ENCODE data around the gene ABTB2. TPM values are rescaled to one million over a fixed set of nuclear protein-coding genes. Genes with fewer than 3 reads are reported as not detected.

ABTB2 gene
- total and polyA plus RNA-seq, 10 of the 15 experiments (the other 5 are each of a cell fraction or from before 2014, with no cell fraction given), result 0.13 to 2.1 (median 0.72) TPM

DNA sequence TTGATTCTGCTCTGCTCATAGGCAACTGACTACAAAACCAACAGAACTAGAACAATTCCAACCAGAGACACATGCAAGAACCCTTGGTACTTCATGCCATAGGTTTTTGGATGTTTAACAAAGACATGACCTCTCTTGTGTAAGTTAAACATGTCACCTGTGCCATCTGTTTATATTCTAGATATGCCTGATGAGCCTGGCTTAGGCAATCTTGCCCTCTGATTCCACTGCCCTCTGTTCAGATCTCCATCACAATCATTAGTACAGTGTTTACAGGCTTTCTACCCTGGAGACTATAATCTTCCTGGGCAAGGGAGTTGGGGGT, 40.8 kb downstream of the ABTB2 start:
- FAIRE-seq, result no peak
- TF ChIP-seq, protein P1, sequence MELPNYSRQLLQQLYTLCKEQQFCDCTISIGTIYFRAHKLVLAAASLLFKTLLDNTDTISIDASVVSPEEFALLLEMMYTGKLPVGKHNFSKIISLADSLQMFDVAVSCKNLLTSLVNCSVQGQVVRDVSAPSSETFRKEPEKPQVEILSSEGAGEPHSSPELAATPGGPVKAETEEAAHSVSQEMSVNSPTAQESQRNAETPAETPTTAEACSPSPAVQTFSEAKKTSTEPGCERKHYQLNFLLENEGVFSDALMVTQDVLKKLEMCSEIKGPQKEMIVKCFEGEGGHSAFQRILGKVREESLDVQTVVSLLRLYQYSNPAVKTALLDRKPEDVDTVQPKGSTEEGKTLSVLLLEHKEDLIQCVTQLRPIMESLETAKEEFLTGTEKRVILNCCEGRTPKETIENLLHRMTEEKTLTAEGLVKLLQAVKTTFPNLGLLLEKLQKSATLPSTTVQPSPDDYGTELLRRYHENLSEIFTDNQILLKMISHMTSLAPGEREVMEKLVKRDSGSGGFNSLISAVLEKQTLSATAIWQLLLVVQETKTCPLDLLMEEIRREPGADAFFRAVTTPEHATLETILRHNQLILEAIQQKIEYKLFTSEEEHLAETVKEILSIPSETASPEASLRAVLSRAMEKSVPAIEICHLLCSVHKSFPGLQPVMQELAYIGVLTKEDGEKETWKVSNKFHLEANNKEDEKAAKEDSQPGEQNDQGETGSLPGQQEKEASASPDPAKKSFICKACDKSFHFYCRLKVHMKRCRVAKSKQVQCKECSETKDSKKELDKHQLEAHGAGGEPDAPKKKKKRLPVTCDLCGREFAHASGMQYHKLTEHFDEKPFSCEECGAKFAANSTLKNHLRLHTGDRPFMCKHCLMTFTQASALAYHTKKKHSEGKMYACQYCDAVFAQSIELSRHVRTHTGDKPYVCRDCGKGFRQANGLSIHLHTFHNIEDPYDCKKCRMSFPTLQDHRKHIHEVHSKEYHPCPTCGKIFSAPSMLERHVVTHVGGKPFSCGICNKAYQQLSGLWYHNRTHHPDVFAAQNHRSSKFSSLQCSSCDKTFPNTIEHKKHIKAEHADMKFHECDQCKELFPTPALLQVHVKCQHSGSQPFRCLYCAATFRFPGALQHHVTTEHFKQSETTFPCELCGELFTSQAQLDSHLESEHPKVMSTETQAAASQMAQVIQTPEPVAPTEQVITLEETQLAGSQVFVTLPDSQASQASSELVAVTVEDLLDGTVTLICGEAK (IDR thresholded peaks at IDR 0.05; ENCODE audit: borderline replicate concordance), result no peak
- no peak for TF ChIP-seq MXI1 (IDR thresholded peaks at IDR 0.05; ENCODE audit: low read depth, low read length)
- no peak for TF ChIP-seq STAT3 (IDR thresholded peaks at IDR 0.05; ENCODE audit: low read depth, low read length)
- TF ChIP-seq FOXM1 (IDR thresholded peaks at IDR 0.05; ENCODE audit: low read depth, low read length), result no peak
- TF ChIP-seq, protein P2, sequence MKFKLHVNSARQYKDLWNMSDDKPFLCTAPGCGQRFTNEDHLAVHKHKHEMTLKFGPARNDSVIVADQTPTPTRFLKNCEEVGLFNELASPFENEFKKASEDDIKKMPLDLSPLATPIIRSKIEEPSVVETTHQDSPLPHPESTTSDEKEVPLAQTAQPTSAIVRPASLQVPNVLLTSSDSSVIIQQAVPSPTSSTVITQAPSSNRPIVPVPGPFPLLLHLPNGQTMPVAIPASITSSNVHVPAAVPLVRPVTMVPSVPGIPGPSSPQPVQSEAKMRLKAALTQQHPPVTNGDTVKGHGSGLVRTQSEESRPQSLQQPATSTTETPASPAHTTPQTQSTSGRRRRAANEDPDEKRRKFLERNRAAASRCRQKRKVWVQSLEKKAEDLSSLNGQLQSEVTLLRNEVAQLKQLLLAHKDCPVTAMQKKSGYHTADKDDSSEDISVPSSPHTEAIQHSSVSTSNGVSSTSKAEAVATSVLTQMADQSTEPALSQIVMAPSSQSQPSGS (IDR thresholded peaks at IDR 0.05; ENCODE audit: low read length), result no peak
- TF ChIP-seq SMAD5 (IDR thresholded peaks at IDR 0.05; ENCODE audit: low read depth), result no peak
- no peak for TF ChIP-seq EED (IDR thresholded peaks at IDR 0.05; ENCODE audit: low read depth)
- no peak for TF ChIP-seq RAD21 (IDR thresholded peaks at IDR 0.05; ENCODE audit: insufficient read depth, low read depth, low read length)
- no peak for TF ChIP-seq ETV6 (conservative IDR thresholded peaks at IDR 0.05 in 1 of 2, IDR thresholded peaks at IDR 0.05 in 1 of 2; ENCODE audit: borderline replicate concordance in 1 of 2, low read depth in 1 of 2)
- no peak for TF ChIP-seq MEF2B (IDR thresholded peaks at IDR 0.05; ENCODE audit: partially characterized antibody, poor library complexity, severe bottlenecking)
- TF ChIP-seq, protein P3, sequence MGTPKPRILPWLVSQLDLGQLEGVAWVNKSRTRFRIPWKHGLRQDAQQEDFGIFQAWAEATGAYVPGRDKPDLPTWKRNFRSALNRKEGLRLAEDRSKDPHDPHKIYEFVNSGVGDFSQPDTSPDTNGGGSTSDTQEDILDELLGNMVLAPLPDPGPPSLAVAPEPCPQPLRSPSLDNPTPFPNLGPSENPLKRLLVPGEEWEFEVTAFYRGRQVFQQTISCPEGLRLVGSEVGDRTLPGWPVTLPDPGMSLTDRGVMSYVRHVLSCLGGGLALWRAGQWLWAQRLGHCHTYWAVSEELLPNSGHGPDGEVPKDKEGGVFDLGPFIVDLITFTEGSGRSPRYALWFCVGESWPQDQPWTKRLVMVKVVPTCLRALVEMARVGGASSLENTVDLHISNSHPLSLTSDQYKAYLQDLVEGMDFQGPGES (IDR thresholded peaks at IDR 0.05), result no peak
- TF ChIP-seq RBBP5 (conservative IDR thresholded peaks at IDR 0.05), result no peak
- no peak for TF ChIP-seq NR2F1 (conservative IDR thresholded peaks at IDR 0.05)
- TF ChIP-seq BRCA1 (IDR thresholded peaks at IDR 0.05; ENCODE audit: low read depth, low read length), result no peak
- TF ChIP-seq PAX5 (IDR thresholded peaks at IDR 0.05; ENCODE audit: borderline replicate concordance, low read depth, low read length), result no peak
- TF ChIP-seq POU2F2 (IDR thresholded peaks at IDR 0.05; ENCODE audit: borderline replicate concordance, low read depth, low read length), result no peak
- TF ChIP-seq SMAD1 (IDR thresholded peaks at IDR 0.05; ENCODE audit: low read depth, partially characterized antibody), result no peak
- TF ChIP-seq, protein P4, sequence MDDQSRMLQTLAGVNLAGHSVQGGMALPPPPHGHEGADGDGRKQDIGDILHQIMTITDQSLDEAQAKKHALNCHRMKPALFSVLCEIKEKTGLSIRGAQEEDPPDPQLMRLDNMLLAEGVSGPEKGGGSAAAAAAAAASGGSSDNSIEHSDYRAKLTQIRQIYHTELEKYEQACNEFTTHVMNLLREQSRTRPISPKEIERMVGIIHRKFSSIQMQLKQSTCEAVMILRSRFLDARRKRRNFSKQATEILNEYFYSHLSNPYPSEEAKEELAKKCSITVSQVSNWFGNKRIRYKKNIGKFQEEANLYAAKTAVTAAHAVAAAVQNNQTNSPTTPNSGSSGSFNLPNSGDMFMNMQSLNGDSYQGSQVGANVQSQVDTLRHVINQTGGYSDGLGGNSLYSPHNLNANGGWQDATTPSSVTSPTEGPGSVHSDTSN (IDR thresholded peaks at IDR 0.05; ENCODE audit: insufficient replicate concordance, low read depth, low read length), result no peak
- TF ChIP-seq ASH2L (IDR thresholded peaks at IDR 0.05; ENCODE audit: borderline replicate concordance, low read depth), result no peak
- no peak for TF ChIP-seq STAT1 (conservative IDR thresholded peaks at IDR 0.05)
- POLR2A ChIA-PET, result no interaction called here
- RAD21 ChIA-PET (ENCODE audit: unreplicated experiment), result no interaction called here
- Histone ChIP-seq H2AFZ (ENCODE audit: control insufficient read depth, low read depth, low read length) (no peak overlapping the region), H3K4me2 (ENCODE audit: control insufficient read depth, insufficient read depth) (no peak overlapping the region), H3K27ac (ENCODE audit: control insufficient read depth, insufficient read depth) (no peak overlapping the region), H3K9ac (ENCODE audit: control insufficient read depth, insufficient read depth, low read length) (no peak overlapping the region), H3K27me3 (replicated peaks in 1 of 2; ENCODE audit: control insufficient read depth in 2 of 2, insufficient read depth in 2 of 2, low read length in 1 of 2) (no peaks in the 10 kb centered on the region), H3K36me3 (ENCODE audit: control insufficient read depth in 2 of 2, insufficient read depth in 2 of 2, low read length in 1 of 2) (no peaks in the 10 kb centered on the region), H3K9me3 (replicated peaks; ENCODE audit: control insufficient read depth, insufficient read depth, low read length) (no peaks in the 10 kb centered on the region), H3K79me2 (ENCODE audit: control insufficient read depth, insufficient read depth, low read length) (no peaks in the 10 kb centered on the region), H4K20me1 (ENCODE audit: control insufficient read depth, insufficient read depth) (no peaks in the 10 kb centered on the region), H3K4me1 (ENCODE audit: control insufficient read depth, insufficient read depth, low read length) (peaks cover 15% of the 10 kb centered on the region; the same call in 1 of the 2 replicates), H3K4me3 (no peak overlapping the region)
- CTCF ChIA-PET, result no interaction called here
- SMC1A ChIA-PET (ENCODE audit: uncharacterized antibody, unreplicated experiment), result interaction anchor here (1.0 to 1.2 kb wide), 2 partner anchors 14 to 38 kb away, joined by 3 to 4 read pairs; no protein-coding TSS in a partner anchor
- no peak for DNase-seq (ENCODE audit: low read depth, low spot score)
- intact Hi-C loops (cut with micrococcal nuclease; ENCODE audit: unreplicated experiment) (no loop called here), in situ Hi-C loops (cut with MboI) (no loop called here)
- BruUV-seq (replicated peaks), result no TSS peak
- ATAC-seq, result no peak
